NCI-H1436 treated with DMSO at 0.1 percent for 48 hours (cell line): ENCODE measurements around the gene CNFN.
"Not testable (repeated sequence)": the region's sequence is repeated elsewhere in the genome, so short reads cannot be mapped to it uniquely, and the experiment has no call there.

Experiments used
- DNase-seq: peaks from one replicate; lab custom pipeline; 2025; lab: John Stamatoyannopoulos, UW

The CNFN gene

GRCh38 chr19:42349378-42350107, 40.6 kb downstream of the CNFN start:
- no peak for DNase-seq

GRCh38 chr19:42348211-42348610, 41.9 kb downstream of the CNFN start:
- DNase-seq = no peak

- no peak for DNase-seq
Observed at GRCh38 chr19:42345191-42345812, 44.8 kb downstream of the CNFN start.

- DNase-seq = no peak
Observed at GRCh38 chr19:42344336-42344893, 45.7 kb downstream of the CNFN start.

- DNase-seq = no peak
Observed at GRCh38 chr19:42343344-42344110, 46.6 kb downstream of the CNFN start.

GRCh38 chr19:42339922-42340321, 50.2 kb downstream of the CNFN start:
- not testable (repeated sequence) for DNase-seq

- not testable (repeated sequence) for DNase-seq
Observed at GRCh38 chr19:42339126-42339860, 50.8 kb downstream of the CNFN start.
